ENCODE data around the gene FUBP1.
"Not testable (repeated sequence)": the region's sequence is repeated elsewhere in the genome, so short reads cannot be mapped to it uniquely, and the experiment has no call there.

FUBP1 gene

GRCh38 chr1:78004719-78005447 is 26.0 kb upstream of the FUBP1 start, which contains the start of gene DNAJB4:
Gene DNAJB4, plus strand, starts transcription at chr1:78004939. Its CDS starts 172 bp downstream, at chr1:78005111.
- H3K4me3 ChIP-seq (ENCODE audit: low read depth, low read length) = peak within 1 kb of the TSS; percentile 65
- peak within 1 kb of the TSS; percentile 97 for H3K27ac ChIP-seq (ENCODE audit: low read depth, low read length)
- peaks cover 21% of the 10 kb centered on the region for H3K4me1 ChIP-seq (ENCODE audit: control insufficient read depth, insufficient read depth, low read length)

GRCh38 chr1:78003882-78004718 is 25.2 kb upstream of the FUBP1 start:
- Histone ChIP-seq H3K27ac (ENCODE audit: low read depth, low read length) (peak overlapping the region; percentile 97), H3K9ac (ENCODE audit: low read length) (peak overlapping the region; percentile 93), H3K27me3 (ENCODE audit: control insufficient read depth, insufficient read depth, low read length) (no peaks in the 10 kb centered on the region), H3K36me3 (ENCODE audit: control insufficient read depth, insufficient read depth, low read length) (no peaks in the 10 kb centered on the region), H3K4me1 (ENCODE audit: control insufficient read depth, insufficient read depth, low read length) (peaks cover 21% of the 10 kb centered on the region), H3K9me3 (ENCODE audit: control insufficient read depth, insufficient read depth, low read depth, low read length) (no peaks in the 10 kb centered on the region), H3K4me3 (ENCODE audit: low read depth, low read length) (peak overlapping the region; percentile 65)

More at GRCh38 chr1:78004719-78005447, 26.0 kb upstream of the FUBP1 start, which contains the start of gene DNAJB4:
- Histone ChIP-seq H3K36me3 (ENCODE audit: control insufficient read depth, insufficient read depth, low read length) (no peaks in the 10 kb centered on the region), H3K27me3 (ENCODE audit: control insufficient read depth, insufficient read depth, low read length) (no peaks in the 10 kb centered on the region), H3K9ac (ENCODE audit: low read length) (peak within 1 kb of the TSS; percentile 93), H3K9me3 (ENCODE audit: control insufficient read depth, insufficient read depth, low read depth, low read length) (no peaks in the 10 kb centered on the region)

GRCh38 chr1:78003070-78003746 is 24.3 kb upstream of the FUBP1 start:
- Histone ChIP-seq H3K27me3 (ENCODE audit: control insufficient read depth, insufficient read depth, low read length) (no peaks in the 10 kb centered on the region), H3K36me3 (ENCODE audit: control insufficient read depth, insufficient read depth, low read length) (no peaks in the 10 kb centered on the region), H3K4me1 (ENCODE audit: control insufficient read depth, insufficient read depth, low read length) (peaks cover 21% of the 10 kb centered on the region), H3K9me3 (ENCODE audit: control insufficient read depth, insufficient read depth, low read depth, low read length) (no peaks in the 10 kb centered on the region), H3K4me3 (ENCODE audit: low read depth, low read length) (no peak overlapping the region), H3K9ac (ENCODE audit: low read length) (no peak overlapping the region), H3K27ac (ENCODE audit: low read depth, low read length) (no peak overlapping the region)

DNA sequence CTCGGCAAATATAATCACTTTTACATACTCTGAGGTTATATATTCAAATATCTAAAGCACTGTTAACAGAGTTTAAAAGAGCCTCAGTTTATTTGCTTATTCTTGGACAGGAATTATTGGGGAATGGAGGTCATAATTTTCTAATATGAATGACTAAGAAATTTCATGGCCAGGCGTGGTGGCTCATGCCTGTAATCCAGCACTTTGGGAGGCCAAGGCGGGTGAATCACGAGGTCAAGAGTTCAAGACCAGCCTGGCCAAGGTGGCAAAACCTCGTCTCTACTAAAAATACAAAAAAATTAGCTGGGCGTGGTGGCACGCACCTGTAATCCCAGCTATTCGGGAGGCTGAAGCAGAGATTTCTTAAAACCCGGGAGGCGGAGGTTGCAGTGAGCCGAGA is 21.7 kb upstream of the FUBP1 start:
- H3K36me3 ChIP-seq (ENCODE audit: control insufficient read depth, insufficient read depth, low read length); H3K27me3 ChIP-seq (ENCODE audit: control insufficient read depth, insufficient read depth, low read length); H3K27ac ChIP-seq (ENCODE audit: low read depth, low read length); H3K9me3 ChIP-seq (ENCODE audit: control insufficient read depth, insufficient read depth, low read depth, low read length); H3K9ac ChIP-seq (ENCODE audit: low read length); H3K4me3 ChIP-seq (ENCODE audit: low read depth, low read length): not testable (repeated sequence)
- H3K4me1 ChIP-seq (ENCODE audit: control insufficient read depth, insufficient read depth, low read length) = peaks cover 15% of the 10 kb centered on the region; the same call in 1 of the 2 replicates

DNA sequence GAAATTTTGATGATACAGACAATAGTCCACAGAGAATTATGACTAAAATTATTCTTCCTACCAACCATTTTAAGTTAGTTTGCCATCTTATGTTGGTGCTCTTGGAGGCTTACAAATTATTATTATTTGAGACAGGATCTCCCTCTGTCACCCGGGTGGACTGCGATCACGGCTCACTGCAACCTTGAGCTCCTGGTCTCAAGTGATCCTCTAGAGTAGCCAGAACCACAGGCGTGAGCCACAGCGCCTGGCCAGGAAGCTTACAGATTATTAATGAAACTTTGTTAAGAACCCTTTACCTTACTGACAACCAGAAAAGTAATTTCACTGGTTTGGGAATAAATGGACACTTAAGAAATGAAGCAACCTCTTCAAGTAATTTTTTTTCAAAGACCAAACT is 17.9 kb upstream of the FUBP1 start:
- Histone ChIP-seq H3K4me1 (ENCODE audit: control insufficient read depth, insufficient read depth, low read length) (no peaks in the 10 kb centered on the region), H3K27ac (ENCODE audit: low read depth, low read length) (no peak overlapping the region), H3K36me3 (ENCODE audit: control insufficient read depth, insufficient read depth, low read length) (peaks cover 6% of the 10 kb centered on the region; the same call in 1 of the 2 replicates), H3K4me3 (ENCODE audit: low read depth, low read length) (no peak overlapping the region), H3K9me3 (ENCODE audit: control insufficient read depth, insufficient read depth, low read depth, low read length) (no peaks in the 10 kb centered on the region), H3K27me3 (ENCODE audit: control insufficient read depth, insufficient read depth, low read length) (no peaks in the 10 kb centered on the region), H3K9ac (ENCODE audit: low read length) (no peak overlapping the region)

GRCh38 chr1:77994117-77994705 is 15.3 kb upstream of the FUBP1 start:
- peaks cover 6% of the 10 kb centered on the region; the same call in 1 of the 2 replicates for H3K36me3 ChIP-seq (ENCODE audit: control insufficient read depth, insufficient read depth, low read length)

DNA sequence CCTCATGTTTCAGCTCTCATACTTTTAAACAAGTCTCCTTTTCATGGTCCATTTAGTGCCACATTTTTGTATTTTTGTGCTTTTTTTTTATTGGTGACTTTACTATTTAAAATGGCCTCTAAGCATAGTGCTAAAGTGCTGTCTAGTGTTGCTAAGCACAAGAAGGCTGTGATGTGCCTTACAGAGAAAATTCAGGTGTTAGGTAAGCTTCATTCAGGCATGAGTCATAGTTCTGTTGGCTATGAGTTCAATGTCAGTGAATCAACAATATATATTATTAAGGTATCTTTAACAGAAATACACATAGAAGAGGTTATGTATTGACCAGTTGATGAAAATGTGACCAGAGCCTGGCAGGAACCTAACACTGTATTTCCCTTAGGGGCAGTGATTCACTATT is 12.8 kb upstream of the FUBP1 start:
- Histone ChIP-seq H3K36me3 (ENCODE audit: control insufficient read depth, insufficient read depth, low read length) (peaks cover 6% of the 10 kb centered on the region; the same call in 1 of the 2 replicates), H3K27ac (ENCODE audit: low read depth, low read length) (no peak overlapping the region), H3K9ac (ENCODE audit: low read length) (no peak overlapping the region), H3K9me3 (ENCODE audit: control insufficient read depth, insufficient read depth, low read depth, low read length) (no peaks in the 10 kb centered on the region), H3K27me3 (ENCODE audit: control insufficient read depth, insufficient read depth, low read length) (no peaks in the 10 kb centered on the region), H3K4me3 (ENCODE audit: low read depth, low read length) (no peak overlapping the region), H3K4me1 (ENCODE audit: control insufficient read depth, insufficient read depth, low read length) (peaks cover 3% of the 10 kb centered on the region; the same call in 1 of the 2 replicates)

More at GRCh38 chr1:77994117-77994705, 15.3 kb upstream of the FUBP1 start:
- no peak overlapping the region for H3K4me3 ChIP-seq (ENCODE audit: low read depth, low read length)
- no peaks in the 10 kb centered on the region for H3K27me3 ChIP-seq (ENCODE audit: control insufficient read depth, insufficient read depth, low read length)
- H3K9ac ChIP-seq (ENCODE audit: low read length) = no peak overlapping the region
- no peak overlapping the region for H3K27ac ChIP-seq (ENCODE audit: low read depth, low read length)
- H3K9me3 ChIP-seq (ENCODE audit: control insufficient read depth, insufficient read depth, low read depth, low read length) = no peaks in the 10 kb centered on the region
- no peaks in the 10 kb centered on the region for H3K4me1 ChIP-seq (ENCODE audit: control insufficient read depth, insufficient read depth, low read length)

DNA sequence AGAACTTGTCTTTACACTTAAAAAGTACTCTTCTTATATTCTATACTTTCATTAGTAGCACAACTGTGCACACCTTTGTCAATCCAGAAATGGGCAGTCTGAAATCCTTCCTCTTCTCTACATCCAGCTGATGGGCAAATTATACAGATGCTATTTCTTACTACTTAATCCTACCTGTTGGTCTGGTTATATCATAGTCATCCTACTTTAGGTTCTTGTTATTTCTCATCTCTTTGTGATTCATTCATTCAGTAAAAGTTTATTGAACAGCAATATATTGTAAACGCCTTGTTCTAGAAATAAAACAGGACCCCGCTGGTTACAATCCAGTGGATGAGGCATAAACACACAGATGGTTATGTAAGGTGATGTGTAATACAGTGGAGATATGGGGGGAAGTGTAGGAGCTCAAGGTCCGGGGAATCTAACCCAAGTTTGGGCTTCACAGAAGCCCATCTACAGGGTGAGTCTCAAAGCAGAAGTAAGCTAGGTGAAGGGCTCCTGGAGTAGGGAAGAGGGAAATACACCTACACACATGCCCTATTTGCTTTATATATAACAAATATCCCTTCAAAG is 11.8 kb upstream of the FUBP1 start:
- Histone ChIP-seq H3K27ac (ENCODE audit: low read depth, low read length) (no peak overlapping the region), H3K9ac (ENCODE audit: low read length) (no peak overlapping the region), H3K4me1 (ENCODE audit: control insufficient read depth, insufficient read depth, low read length) (peaks cover 10% of the 10 kb centered on the region; the same call in 1 of the 2 replicates), H3K27me3 (ENCODE audit: control insufficient read depth, insufficient read depth, low read length) (no peaks in the 10 kb centered on the region), H3K36me3 (ENCODE audit: control insufficient read depth, insufficient read depth, low read length) (peaks cover 6% of the 10 kb centered on the region; the same call in 1 of the 2 replicates), H3K9me3 (ENCODE audit: control insufficient read depth, insufficient read depth, low read depth, low read length) (no peaks in the 10 kb centered on the region), H3K4me3 (ENCODE audit: low read depth, low read length) (no peak overlapping the region)

- Histone ChIP-seq H3K27me3 (ENCODE audit: control insufficient read depth, insufficient read depth, low read length) (no peaks in the 10 kb centered on the region), H3K4me3 (ENCODE audit: low read depth, low read length) (no peak overlapping the region), H3K4me1 (ENCODE audit: control insufficient read depth, insufficient read depth, low read length) (peaks cover 13% of the 10 kb centered on the region; the same call in 1 of the 2 replicates), H3K9ac (ENCODE audit: low read length) (no peak overlapping the region), H3K9me3 (ENCODE audit: control insufficient read depth, insufficient read depth, low read depth, low read length) (no peaks in the 10 kb centered on the region), H3K27ac (ENCODE audit: low read depth, low read length) (no peak overlapping the region), H3K36me3 (ENCODE audit: control insufficient read depth, insufficient read depth, low read length) (peaks cover 2% of the 10 kb centered on the region; the same call in 1 of the 2 replicates)
Measured at GRCh38 chr1:77989744-77990143, 10.9 kb upstream of the FUBP1 start.

DNA sequence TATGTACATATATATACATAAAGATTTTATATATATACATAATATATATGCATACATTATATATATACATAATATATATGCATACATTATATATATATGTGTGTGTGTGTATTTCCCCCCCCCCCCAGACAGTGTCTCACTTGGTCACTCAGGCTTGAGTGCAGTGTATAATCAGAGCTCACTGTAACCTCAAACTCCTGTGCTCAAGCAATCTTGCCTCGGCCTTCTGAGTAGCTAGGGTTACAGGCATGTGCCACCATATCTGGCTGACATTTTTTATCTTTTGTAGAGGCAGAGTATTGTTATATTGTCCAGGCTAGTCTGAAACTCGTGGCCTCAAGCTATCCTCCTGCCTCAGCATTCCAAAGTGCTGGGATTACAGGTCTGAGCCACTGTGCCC is 9.0 kb upstream of the FUBP1 start:
- Histone ChIP-seq H3K4me3 (ENCODE audit: low read depth, low read length) (no peak overlapping the region), H3K9me3 (ENCODE audit: control insufficient read depth, insufficient read depth, low read depth, low read length) (no peaks in the 10 kb centered on the region), H3K27me3 (ENCODE audit: control insufficient read depth, insufficient read depth, low read length) (no peaks in the 10 kb centered on the region), H3K27ac (ENCODE audit: low read depth, low read length) (no peak overlapping the region), H3K4me1 (ENCODE audit: control insufficient read depth, insufficient read depth, low read length) (peaks cover 19% of the 10 kb centered on the region; the same call in 1 of the 2 replicates), H3K36me3 (ENCODE audit: control insufficient read depth, insufficient read depth, low read length) (peaks cover under 1% of the 10 kb centered on the region; the same call in 1 of the 2 replicates), H3K9ac (ENCODE audit: low read length) (no peak overlapping the region)

Measured in HUES6 (cell line).